Measurements from ENCODE around the gene EVI5L.

The EVI5L gene

GRCh38 chr19:7862413-7862951, 32.5 kb downstream of the EVI5L start:
- no peak for DNase-seq

GRCh38 chr19:7863157-7863970, 33.3 kb downstream of the EVI5L start:
- DNase-seq, result peak; percentile 69

- no peak for DNase-seq
These were observed 34.1 kb downstream of the EVI5L start for GRCh38 chr19:7863971-7864689.

GRCh38 chr19:7864690-7865074, 34.7 kb downstream of the EVI5L start:
- DNase-seq, result no peak

- DNase-seq, result no peak
These were observed 35.4 kb downstream of the EVI5L start for GRCh38 chr19:7865262-7865911.

- no peak for DNase-seq
These were observed 36.5 kb downstream of the EVI5L start for GRCh38 chr19:7866399-7867091.

GRCh38 chr19:7867092-7867844, 37.2 kb downstream of the EVI5L start:
- no peak for DNase-seq

GRCh38 chr19:7868326-7868670, 38.3 kb downstream of the EVI5L start:
- DNase-seq, result no peak

GRCh38 chr19:7868671-7869452, 38.8 kb downstream of the EVI5L start:
- peak; percentile 89 for DNase-seq

- no peak for DNase-seq
These were observed 39.5 kb downstream of the EVI5L start for GRCh38 chr19:7869453-7869909.

- no peak for DNase-seq
These were observed 40.0 kb downstream of the EVI5L start for GRCh38 chr19:7869910-7870511.

GRCh38 chr19:7870571-7871436, 40.8 kb downstream of the EVI5L start:
- no peak for DNase-seq

GRCh38 chr19:7871437-7872305, 41.7 kb downstream of the EVI5L start:
- peak; percentile 81 for DNase-seq

GRCh38 chr19:7872306-7873204, 42.5 kb downstream of the EVI5L start:
- DNase-seq, result no peak

- no peak for DNase-seq
These were observed 43.5 kb downstream of the EVI5L start for GRCh38 chr19:7873304-7874075.

GRCh38 chr19:7874076-7874896, 44.3 kb downstream of the EVI5L start, which contains the start of gene PRR36:
PRR36 (minus strand) TSS chr19:7874390; CDS start chr19:7873689, 701 bp downstream.
- DNase-seq, result peak; percentile 96
